HepG2 (cell line): ENCODE results near the gene IL17D. TPM values are rescaled to one million over a fixed set of nuclear protein-coding genes. Genes with fewer than 3 reads are reported as not detected.

Source experiments
- ATF3 ChIP-seq: sonication (generic); formaldehyde crosslinking; IDR thresholded peaks from 2 replicates; pipeline ENCODE4 v1.4.0; 2020; ENCODE audit warnings: missing genetic modification reagents
- CREB1 ChIP-seq, 2 experiments: fragments of 450-650 bp in 1 of 2; IDR thresholded peaks; 2 replicates each; pipeline ENCODE4 v1.6.1; 2016 to 2017; ENCODE audit warnings: control low read depth in 1 of 2, mild to moderate bottlenecking in 1 of 2, missing compliant biosample characterization in 1 of 2, missing genetic modification characterization in 1 of 2
- DMTF1 ChIP-seq: sonication (generic); formaldehyde crosslinking; IDR thresholded peaks from 2 replicates; pipeline ENCODE4 v1.4.0; 2020; ENCODE audit warnings: mild to moderate bottlenecking, missing genetic modification reagents
- GATAD2A ChIP-seq: IDR thresholded peaks from 2 replicates; pipeline ENCODE4 v1.6.1; 2016
- GFI1 ChIP-seq: sonication (generic); formaldehyde crosslinking; IDR thresholded peaks from 2 replicates; pipeline ENCODE4 v1.5.0; 2020; ENCODE audit warnings: missing genetic modification reagents, mild to moderate bottlenecking, borderline replicate concordance
- GTF2F1 ChIP-seq: fragments of 150-350 bp; IDR thresholded peaks from 2 replicates; pipeline ENCODE4 v1.6.1; 2014; ENCODE audit warnings: low read length
- GZF1 ChIP-seq: sonication (generic); formaldehyde crosslinking; IDR thresholded peaks from 2 replicates; pipeline ENCODE4 v1.5.1; 2020; ENCODE audit warnings: mild to moderate bottlenecking, missing genetic modification reagents
- HHEX ChIP-seq: IDR thresholded peaks from 2 replicates; pipeline ENCODE4 v1.6.1; 2016; ENCODE audit warnings: control low read depth
- HNF4A ChIP-seq: sonication (generic); formaldehyde crosslinking; IDR thresholded peaks from 2 replicates; pipeline ENCODE4 v1.4.0; 2020; ENCODE audit warnings: missing genetic modification reagents
- MED1 ChIP-seq: sonication (generic); formaldehyde crosslinking; IDR thresholded peaks from 2 replicates; pipeline ENCODE4 v1.4.0; 2020; ENCODE audit warnings: missing genetic modification reagents
- MED8 ChIP-seq: sonication (generic); formaldehyde crosslinking; IDR thresholded peaks from 2 replicates; pipeline ENCODE4 v1.8.1; 2023; ENCODE audit warnings: mild to moderate bottlenecking, missing genetic modification reagents; ENCODE audit not compliant: insufficient replicate concordance
- MIER3 ChIP-seq: IDR thresholded peaks from 2 replicates; pipeline ENCODE4 v1.6.1; 2016; ENCODE audit warnings: missing compliant biosample characterization, borderline replicate concordance
- NR0B2 ChIP-seq: sonication (generic); formaldehyde crosslinking; IDR thresholded peaks from 2 replicates; pipeline ENCODE4 v1.4.0; 2020; ENCODE audit warnings: mild to moderate bottlenecking, missing genetic modification reagents
- SMYD3 ChIP-seq: sonication (generic); formaldehyde crosslinking; IDR thresholded peaks from 2 replicates; pipeline ENCODE4 v1.8.1; 2023; ENCODE audit warnings: mild to moderate bottlenecking, missing genetic modification reagents
- SNRNP70 ChIP-seq: fragments of 200-400 bp; formaldehyde crosslinking; IDR thresholded peaks from 2 replicates; pipeline ENCODE4 v1.6.1; 2017; ENCODE audit warnings: mild to moderate bottlenecking, low read depth, low read length, moderate library complexity
- ZBTB7A ChIP-seq: sonication (generic); formaldehyde crosslinking; IDR thresholded peaks from 2 replicates; pipeline ENCODE4 v1.8.0; 2022; ENCODE audit warnings: mild to moderate bottlenecking, missing genetic modification reagents
- ZFP37 ChIP-seq: sonication (generic); formaldehyde crosslinking; IDR thresholded peaks from 2 replicates; pipeline ENCODE4 v1.4.0; 2020; ENCODE audit warnings: missing genetic modification reagents, borderline replicate concordance
- ZIK1 ChIP-seq: sonication (generic); formaldehyde crosslinking; IDR thresholded peaks from 2 replicates; pipeline ENCODE4 v1.5.0; 2020; ENCODE audit warnings: mild to moderate bottlenecking, low read depth, missing genetic modification reagents, borderline replicate concordance
- ZKSCAN1 ChIP-seq: fragments of 150-350 bp; IDR thresholded peaks from 2 replicates; pipeline ENCODE4 v1.6.1; 2014; ENCODE audit warnings: low read length
- ZMAT5 ChIP-seq: sonication (generic); formaldehyde crosslinking; IDR thresholded peaks from 2 replicates; pipeline ENCODE4 v1.5.0; 2020; ENCODE audit warnings: mild to moderate bottlenecking, low read depth, missing genetic modification reagents, borderline replicate concordance
- ZNF20 ChIP-seq: sonication (generic); formaldehyde crosslinking; IDR thresholded peaks from 2 replicates; pipeline ENCODE4 v1.4.0; 2020; ENCODE audit warnings: mild to moderate bottlenecking, moderate library complexity, missing genetic modification reagents
- ZNF207 ChIP-seq: fragments of 450-650 bp; IDR thresholded peaks from 2 replicates; pipeline ENCODE4 v1.6.1; 2016; ENCODE audit warnings: antibody characterized with exemption, borderline replicate concordance
- ZNF431 ChIP-seq: sonication (generic); formaldehyde crosslinking; IDR thresholded peaks from 2 replicates; pipeline ENCODE4 v1.9.0; 2022; ENCODE audit warnings: missing genetic modification reagents, low read depth, mild to moderate bottlenecking, borderline replicate concordance
- ZNF704 ChIP-seq: sonication (generic); formaldehyde crosslinking; IDR thresholded peaks from 2 replicates; pipeline ENCODE4 v1.8.1; 2023; ENCODE audit warnings: mild to moderate bottlenecking, inconsistent platforms, moderate library complexity, missing genetic modification reagents, borderline replicate concordance
- ZNF713 ChIP-seq: sonication (generic); formaldehyde crosslinking; IDR thresholded peaks from 2 replicates; pipeline ENCODE4 v1.4.0; 2020; ENCODE audit warnings: mild to moderate bottlenecking, missing genetic modification reagents
- ZNF768 ChIP-seq: sonication (generic); formaldehyde crosslinking; IDR thresholded peaks from 2 replicates; pipeline ENCODE4 v1.4.0; 2020; ENCODE audit warnings: missing genetic modification reagents
- ZNF776 ChIP-seq: sonication (generic); formaldehyde crosslinking; IDR thresholded peaks from 2 replicates; pipeline ENCODE4 v1.4.0; 2020; ENCODE audit warnings: mild to moderate bottlenecking, missing genetic modification reagents
- polyA plus RNA-seq, 8 experiments: library from polyadenylated mRNA; depleted of rRNA in 3 of 8; stranded (reverse) in 7 of 8; unstranded in 1 of 8; fragments of >200 nt; fragmentation: Illumina TruSeq in 4 of 8; extraction: Trizol in 4 of 8; gene quantifications; 2 replicates each; pipeline versions ENCODE4 v1.2.1 to v1.2.3, GENCODE V29; 2011 to 2016; ENCODE audit warnings: low read depth in 4 of 8, missing spikeins in 1 of 8, mixed read lengths in 1 of 8; ENCODE audit not compliant: insufficient read depth in 1 of 8
- total RNA-seq, 5 experiments: library from RNA; depleted of rRNA; stranded (reverse); fragments of >200 nt; fragmentation: Illumina TruSeq; extraction: Trizol; gene quantifications; 2 replicates each; pipeline ENCODE4 v1.2.3, GENCODE V29; 2016; ENCODE audit warnings: low read depth in 1 of 5

Gene IL17D
- total and polyA plus RNA-seq, 2 of the 13 experiments (the other 11 are each of a cell fraction or from before 2014, with no cell fraction given), result 1.1 to 2.2 TPM

GRCh38 chr13:20702915-20703779 lies at the start of gene IL17D (continued):
- no peak for TF ChIP-seq ZKSCAN1
- no peak for TF ChIP-seq ATF3 (CRISPR knock-in tag)
- no peak for TF ChIP-seq GATAD2A (CRISPR knock-in tag)
- no peak for TF ChIP-seq ZNF20 (CRISPR knock-in tag)
- TF ChIP-seq ZIK1 (CRISPR knock-in tag), result no peak
- no peak for TF ChIP-seq ZBTB7A (CRISPR knock-in tag)
- TF ChIP-seq ZMAT5 (CRISPR knock-in tag), result no peak
- no peak for TF ChIP-seq CREB1 (IDR thresholded peaks at IDR 0.05)
- no peak for TF ChIP-seq CREB1 (CRISPR knock-in tag; IDR thresholded peaks at IDR 0.05)
- TF ChIP-seq ZNF713, result 0 out of 2 replicates have a peak, but pooled peaks have one; percentile 12
- TF ChIP-seq SMYD3 (CRISPR knock-in tag), result no peak
- 0 out of 2 replicates have a peak, but pooled peaks have one; percentile 43 for TF ChIP-seq ZNF776 (CRISPR knock-in tag)
- TF ChIP-seq SNRNP70, result no peak
- TF ChIP-seq ZFP37 (CRISPR knock-in tag), result no peak
- no peak for TF ChIP-seq GTF2F1
- TF ChIP-seq DMTF1 (CRISPR knock-in tag), result no peak
- TF ChIP-seq MED1 (CRISPR knock-in tag), result no peak
- TF ChIP-seq NR0B2 (CRISPR knock-in tag), result no peak
- no peak for TF ChIP-seq ZNF207
- TF ChIP-seq GZF1 (CRISPR knock-in tag), result no peak
- TF ChIP-seq HNF4A (CRISPR knock-in tag), result no peak
- no peak for TF ChIP-seq HHEX
- peak; percentile 67 for TF ChIP-seq GFI1 (CRISPR knock-in tag)
- no peak for TF ChIP-seq ZNF431 (CRISPR knock-in tag)
- no peak for TF ChIP-seq MED8 (CRISPR knock-in tag)
- no peak for TF ChIP-seq ZNF704 (CRISPR knock-in tag)
- TF ChIP-seq ZNF768 (CRISPR knock-in tag), result peak; percentile 49; the same call in 1 of the 2 replicates
- no peak for TF ChIP-seq MIER3 (CRISPR knock-in tag)
